Neural progenitor cell (in vitro differentiated cells): ENCODE measurements around the gene CRMP1. TPM values are rescaled to one million over a fixed set of nuclear protein-coding genes. Genes with fewer than 3 reads are reported as not detected.
"Not testable (repeated sequence)": the region's sequence is repeated elsewhere in the genome, so short reads cannot be mapped to it uniquely, and the experiment has no call there.

Experiments
- DNase-seq: peaks from one replicate; pipeline ENCODE4 v3.0.0-alpha.2; 2016; ENCODE audit warnings: low spot score
- H2AFZ ChIP-seq: fragments of 200-600 bp; sonication (generic); replicated peaks from 2 replicates; pipeline ENCODE4 v1.6.1; 2016; ENCODE audit warnings: antibody characterized with exemption
- H3F3A ChIP-seq: fragments of 200-600 bp; sonication (generic); 2 replicates; pipeline ENCODE4 v1.6.1; 2016; ENCODE audit warnings: antibody characterized with exemption, low read depth
- H3K27ac ChIP-seq: fragments of 200-600 bp; sonication (generic); 2 replicates; pipeline ENCODE4 v1.5.1; 2016; ENCODE audit warnings: mild to moderate bottlenecking
- H3K27me3 ChIP-seq: fragments of 200-600 bp; sonication (generic); 2 replicates; pipeline ENCODE4 v1.6.1; 2016; ENCODE audit warnings: mild to moderate bottlenecking, moderate library complexity
- H3K36me3 ChIP-seq: fragments of 200-600 bp; sonication (generic); 2 replicates; pipeline ENCODE4 v1.5.1; 2016
- H3K4me1 ChIP-seq: fragments of 200-600 bp; sonication (generic); 2 replicates; pipeline ENCODE4 v1.6.1; 2016; ENCODE audit warnings: mixed run types
- H3K4me2 ChIP-seq: fragments of 200-600 bp; sonication (generic); 2 replicates; pipeline ENCODE4 v1.6.1; 2016
- H3K4me3 ChIP-seq: fragments of 200-600 bp; sonication (generic); 2 replicates; pipeline ENCODE4 v1.5.1; 2016
- H3K79me2 ChIP-seq: fragments of 200-600 bp; sonication (generic); 2 replicates; pipeline ENCODE4 v1.6.1; 2016; ENCODE audit warnings: low read depth
- H3K9ac ChIP-seq: fragments of 200-600 bp; sonication (generic); 2 replicates; pipeline ENCODE4 v1.6.1; 2016
- H3K9me3 ChIP-seq: fragments of 200-600 bp; sonication (generic); 2 replicates; pipeline ENCODE4 v1.5.1; 2016; ENCODE audit warnings: low read depth
- H4K20me1 ChIP-seq: fragments of 200-600 bp; sonication (generic); 2 replicates; pipeline ENCODE4 v1.6.1; 2016; ENCODE audit warnings: low read depth
- H3K27ac Mint-ChIP-seq: 3 replicates; pipeline ENCODE4 v1.8.0; 2021; ENCODE audit warnings: mixed read lengths
- H3K27me3 Mint-ChIP-seq: 2 replicates; pipeline ENCODE4 v1.8.0; 2022; ENCODE audit warnings: low read depth, mild to moderate bottlenecking, inconsistent platforms, moderate library complexity, mixed read lengths; ENCODE audit not compliant: insufficient read depth
- H3K36me3 Mint-ChIP-seq: 3 replicates; pipeline ENCODE4 v1.8.0; 2021; ENCODE audit warnings: mixed read lengths
- H3K4me1 Mint-ChIP-seq: 3 replicates; pipeline ENCODE4 v1.8.0; 2021; ENCODE audit warnings: mixed read lengths
- H3K4me3 Mint-ChIP-seq: 3 replicates; pipeline ENCODE4 v1.8.0; 2021; ENCODE audit warnings: mild to moderate bottlenecking, moderate library complexity, mixed read lengths
- H3K9me3 Mint-ChIP-seq: 3 replicates; pipeline ENCODE4 v1.8.0; 2020; ENCODE audit warnings: mixed read lengths
- EZH2 ChIP-seq: fragments of 200-600 bp; sonication (generic); IDR thresholded peaks from 2 replicates; pipeline ENCODE4 v1.6.1; 2017; ENCODE audit warnings: antibody characterized with exemption, mild to moderate bottlenecking, moderate library complexity
- EZH2phosphoT487 ChIP-seq: fragments of 200-600 bp; sonication (generic); IDR thresholded peaks from 2 replicates; pipeline ENCODE4 v1.6.1; 2017; ENCODE audit warnings: antibody characterized with exemption
- total RNA-seq: library from RNA; depleted of rRNA; stranded (reverse); fragments of >200 nt; gene quantifications from 2 replicates; pipeline ENCODE4 v1.2.3, GENCODE V29; 2015; ENCODE audit warnings: low replicate concordance
- TF ChIP-seq, protein P1 (sequence below): fragments of 200-600 bp; sonication (generic); IDR thresholded peaks from 2 replicates; pipeline ENCODE4 v1.5.1; 2017; ENCODE audit warnings: antibody characterized with exemption, mild to moderate bottlenecking

The CRMP1 gene
- total RNA-seq, 1 donor from 2014 or later: 91.4 TPM

DNA sequence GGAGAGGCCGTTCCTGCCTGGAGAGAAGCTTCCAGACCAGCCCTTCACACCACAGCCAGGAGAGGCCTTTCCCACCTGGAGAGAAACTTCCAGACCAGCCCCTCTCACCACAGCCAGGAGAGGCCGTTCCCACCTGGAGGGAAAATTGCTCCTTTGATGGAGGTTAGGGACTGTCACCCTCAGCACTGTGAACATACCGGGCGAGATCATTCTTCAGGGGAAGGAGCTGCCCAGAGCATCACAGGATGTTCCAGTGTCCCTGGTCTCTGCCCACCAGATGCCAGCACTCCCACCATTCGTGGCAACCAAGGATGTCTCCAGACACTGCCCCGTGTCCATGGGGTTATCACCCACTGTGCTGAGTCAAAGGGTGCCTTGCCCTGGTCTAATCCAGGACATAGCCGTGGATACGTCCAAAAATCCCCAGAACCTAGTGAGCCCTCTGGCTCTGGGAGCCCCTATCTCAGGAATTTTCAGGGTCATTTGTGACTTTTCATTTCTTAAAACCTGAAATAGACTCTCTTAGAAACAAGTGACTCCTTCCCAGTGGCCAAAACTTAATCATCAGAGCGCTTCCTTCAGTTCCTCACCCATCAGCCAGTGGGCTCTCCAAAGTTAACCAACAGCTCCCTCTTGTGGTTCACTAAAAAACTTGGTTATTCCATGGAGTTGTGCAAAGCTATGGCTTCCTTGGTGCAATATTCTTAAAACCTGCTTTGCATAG lies 80.2 kb downstream of the CRMP1 start:
- H3K9me3 Mint-ChIP-seq: no peaks in the 10 kb centered on the region
- TF ChIP-seq, protein P1, sequence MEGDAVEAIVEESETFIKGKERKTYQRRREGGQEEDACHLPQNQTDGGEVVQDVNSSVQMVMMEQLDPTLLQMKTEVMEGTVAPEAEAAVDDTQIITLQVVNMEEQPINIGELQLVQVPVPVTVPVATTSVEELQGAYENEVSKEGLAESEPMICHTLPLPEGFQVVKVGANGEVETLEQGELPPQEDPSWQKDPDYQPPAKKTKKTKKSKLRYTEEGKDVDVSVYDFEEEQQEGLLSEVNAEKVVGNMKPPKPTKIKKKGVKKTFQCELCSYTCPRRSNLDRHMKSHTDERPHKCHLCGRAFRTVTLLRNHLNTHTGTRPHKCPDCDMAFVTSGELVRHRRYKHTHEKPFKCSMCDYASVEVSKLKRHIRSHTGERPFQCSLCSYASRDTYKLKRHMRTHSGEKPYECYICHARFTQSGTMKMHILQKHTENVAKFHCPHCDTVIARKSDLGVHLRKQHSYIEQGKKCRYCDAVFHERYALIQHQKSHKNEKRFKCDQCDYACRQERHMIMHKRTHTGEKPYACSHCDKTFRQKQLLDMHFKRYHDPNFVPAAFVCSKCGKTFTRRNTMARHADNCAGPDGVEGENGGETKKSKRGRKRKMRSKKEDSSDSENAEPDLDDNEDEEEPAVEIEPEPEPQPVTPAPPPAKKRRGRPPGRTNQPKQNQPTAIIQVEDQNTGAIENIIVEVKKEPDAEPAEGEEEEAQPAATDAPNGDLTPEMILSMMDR: peak; percentile 77
- TF ChIP-seq EZH2phosphoT487: no peak
- Histone ChIP-seq H3F3A (no peaks in the 10 kb centered on the region), H4K20me1 (no peaks in the 10 kb centered on the region), H3K4me2 (no peak overlapping the region), H3K27ac (no peak overlapping the region), H3K9ac (no peak overlapping the region), H2AFZ (no peak overlapping the region), H3K4me1 (no peaks in the 10 kb centered on the region), H3K27me3 (no peaks in the 10 kb centered on the region), H3K9me3 (no peaks in the 10 kb centered on the region), H3K79me2 (no peaks in the 10 kb centered on the region), H3K36me3 (no peaks in the 10 kb centered on the region), H3K4me3 (no peak overlapping the region)
- H3K27ac Mint-ChIP-seq: peak overlapping the region; percentile 19
- peaks cover 19% of the 10 kb centered on the region for H3K36me3 Mint-ChIP-seq
- H3K4me1 Mint-ChIP-seq: no peaks in the 10 kb centered on the region
- H3K27me3 Mint-ChIP-seq: peaks cover 2% of the 10 kb centered on the region
- peak; percentile 81 for DNase-seq
- H3K4me3 Mint-ChIP-seq: no peak overlapping the region

DNA sequence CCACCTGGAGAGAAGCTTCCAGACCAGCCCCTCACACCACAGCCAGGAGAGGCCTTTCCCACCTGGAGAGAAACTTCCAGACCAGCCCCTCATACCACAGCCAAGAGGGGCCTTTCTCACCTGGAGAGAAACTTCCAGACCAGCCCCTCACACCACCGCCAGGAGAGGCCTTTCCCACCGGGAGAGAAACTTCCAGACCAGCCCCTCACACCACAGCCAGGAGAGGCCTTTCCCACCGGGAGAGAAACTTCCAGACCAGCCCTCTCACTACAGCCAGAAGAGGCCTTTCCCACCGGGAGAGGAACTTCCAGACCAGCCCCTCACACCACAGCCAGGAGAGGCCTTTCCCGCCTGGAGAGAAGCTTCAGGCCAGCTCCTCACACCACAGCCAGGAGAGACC lies 80.8 kb downstream of the CRMP1 start:
- not testable (repeated sequence) for H4K20me1 ChIP-seq, H3K4me1 ChIP-seq, H3K27me3 ChIP-seq, H3K79me2 ChIP-seq, H3K9ac ChIP-seq, H3K4me3 Mint-ChIP-seq, DNase-seq, H3K27ac Mint-ChIP-seq, H3K27ac ChIP-seq, H3K4me1 Mint-ChIP-seq, H3K4me2 ChIP-seq, H3K9me3 Mint-ChIP-seq, H3K27me3 Mint-ChIP-seq, H3K4me3 ChIP-seq, H2AFZ ChIP-seq, H3K9me3 ChIP-seq, H3K36me3 ChIP-seq, H3F3A ChIP-seq
- peaks cover 17% of the 10 kb centered on the region for H3K36me3 Mint-ChIP-seq

DNA sequence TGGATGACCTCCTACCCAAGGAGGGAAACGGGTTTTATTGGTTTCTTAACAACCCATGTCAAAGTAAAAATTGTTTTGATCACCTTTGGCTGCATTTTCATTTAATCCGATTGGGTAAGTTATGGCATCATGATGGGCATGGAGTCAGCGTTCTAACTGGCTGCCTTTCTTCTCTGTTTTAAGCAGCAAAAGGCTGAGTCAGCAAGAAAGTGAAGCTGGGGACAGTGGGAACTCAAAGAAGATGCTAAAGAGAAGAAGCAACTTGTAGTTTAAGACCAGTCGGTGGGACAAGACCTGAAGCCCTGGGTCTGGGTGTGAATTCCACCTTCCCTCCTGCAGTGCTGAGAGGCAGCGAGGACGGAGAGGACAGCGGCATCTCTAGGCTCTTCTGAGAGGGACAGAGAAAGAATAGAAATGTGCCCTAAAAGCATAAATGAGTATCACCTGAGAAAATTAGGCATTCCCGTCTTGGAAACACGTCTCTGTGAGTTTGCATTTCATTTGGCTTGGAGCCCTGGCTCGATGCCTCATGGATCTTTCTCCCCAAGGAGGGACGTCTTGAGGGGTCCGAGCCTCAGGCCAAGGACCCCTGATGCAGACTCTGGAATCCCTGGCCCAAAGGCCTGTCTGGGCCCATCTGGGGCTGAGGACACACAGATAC lies 82.0 kb downstream of the CRMP1 start:
- H4K20me1 ChIP-seq: no peaks in the 10 kb centered on the region
- H3K27me3 Mint-ChIP-seq: peaks cover 2% of the 10 kb centered on the region

DNA sequence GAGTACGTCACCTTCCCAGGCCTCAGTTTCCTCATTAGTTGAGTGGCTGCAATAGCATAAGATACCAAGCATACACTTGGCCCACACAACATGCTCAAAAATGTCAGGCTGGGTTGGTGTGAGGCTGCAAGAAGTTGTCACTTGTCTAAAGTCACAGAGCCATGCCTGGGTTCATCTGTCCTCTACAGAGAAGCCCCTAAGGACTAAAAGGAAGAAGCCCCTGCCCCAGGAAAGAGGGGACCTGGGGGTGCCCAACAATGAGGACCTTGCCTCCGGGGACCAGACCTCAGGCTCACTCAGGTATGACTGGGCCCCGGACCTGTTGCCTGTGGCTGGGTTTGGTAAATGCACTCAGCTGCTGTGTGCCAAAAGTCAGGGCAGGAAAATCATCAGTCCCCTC lies 82.7 kb downstream of the CRMP1 start:
- Mint-ChIP-seq H3K9me3 (no peaks in the 10 kb centered on the region), H3K27ac (no peak overlapping the region), H3K4me3 (no peak overlapping the region), H3K4me1 (no peaks in the 10 kb centered on the region), H3K27me3 (peaks cover 2% of the 10 kb centered on the region), H3K36me3 (peaks cover 22% of the 10 kb centered on the region)
- TF ChIP-seq, protein P1: no peak
- no peak for TF ChIP-seq EZH2phosphoT487
- TF ChIP-seq EZH2: no peak
- H3K36me3 ChIP-seq: no peaks in the 10 kb centered on the region
- no peaks in the 10 kb centered on the region for H4K20me1 ChIP-seq
- H3K27ac ChIP-seq: no peak overlapping the region
- no peak overlapping the region for H2AFZ ChIP-seq
- no peak overlapping the region for H3K4me2 ChIP-seq
- H3K9me3 ChIP-seq: no peaks in the 10 kb centered on the region
- H3K4me1 ChIP-seq: no peaks in the 10 kb centered on the region
- no peaks in the 10 kb centered on the region for H3K79me2 ChIP-seq
- DNase-seq: no peak
- H3F3A ChIP-seq: no peaks in the 10 kb centered on the region
- H3K9ac ChIP-seq: no peak overlapping the region
- no peak overlapping the region for H3K4me3 ChIP-seq
- no peaks in the 10 kb centered on the region for H3K27me3 ChIP-seq

More for the DNA sequence above, 82.0 kb downstream of the CRMP1 start:
- H3K4me2 ChIP-seq: no peak overlapping the region
- H3K27me3 ChIP-seq: no peaks in the 10 kb centered on the region
- H3K27ac Mint-ChIP-seq: no peak overlapping the region
- no peaks in the 10 kb centered on the region for H3K79me2 ChIP-seq
- no peaks in the 10 kb centered on the region for H3K4me1 ChIP-seq
- peaks cover 22% of the 10 kb centered on the region for H3K36me3 Mint-ChIP-seq
- H3K9me3 ChIP-seq: no peaks in the 10 kb centered on the region
- H3K9me3 Mint-ChIP-seq: no peaks in the 10 kb centered on the region
- H2AFZ ChIP-seq: no peak overlapping the region
- no peak overlapping the region for H3K4me3 ChIP-seq
- H3F3A ChIP-seq: no peaks in the 10 kb centered on the region
- H3K4me3 Mint-ChIP-seq: no peak overlapping the region
- H3K27ac ChIP-seq: no peak overlapping the region
- H3K36me3 ChIP-seq: no peaks in the 10 kb centered on the region
- no peak overlapping the region for H3K9ac ChIP-seq
- TF ChIP-seq EZH2 (no peak), EZH2phosphoT487 (no peak)
- TF ChIP-seq, protein P1: no peak
- H3K4me1 Mint-ChIP-seq: no peaks in the 10 kb centered on the region
- DNase-seq: no peak
